ENCODE results near the gene TBC1D16.

The TBC1D16 gene

DNA sequence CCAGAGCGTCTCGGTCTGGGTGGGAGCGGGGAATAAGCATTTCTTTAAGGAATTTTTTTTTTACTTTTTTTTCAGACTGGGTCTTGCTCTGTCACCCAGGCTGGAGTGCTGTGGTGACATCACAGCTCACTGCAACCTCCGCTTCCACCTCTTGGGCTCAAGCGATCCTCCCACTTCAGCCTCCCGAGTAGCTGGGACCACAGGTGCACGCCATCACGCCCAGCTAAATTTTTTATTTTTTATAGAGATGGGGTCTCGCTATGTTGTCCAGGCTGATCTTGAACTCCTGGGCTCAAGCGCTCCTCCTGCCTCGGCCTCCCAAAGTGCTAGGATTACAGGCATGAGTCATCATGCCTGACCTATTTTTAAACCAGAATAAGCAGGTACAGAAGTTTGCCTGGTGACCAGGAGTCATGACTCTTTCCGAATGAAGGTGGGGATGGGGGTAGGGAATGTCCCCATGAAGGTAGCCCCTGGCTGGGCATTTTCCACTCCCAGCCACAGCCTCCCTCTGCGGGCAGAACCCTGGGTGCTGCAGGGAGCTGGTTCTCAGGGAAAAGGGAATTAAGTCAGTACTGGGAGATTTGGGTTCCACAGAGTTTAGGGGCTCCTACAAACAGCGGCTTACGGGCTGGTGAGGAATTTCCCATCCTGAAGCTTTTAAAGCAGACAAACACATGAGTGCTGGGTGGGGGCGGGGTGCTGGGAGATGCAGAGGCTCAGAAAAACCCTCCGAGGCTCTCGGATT is 48.3 kb downstream of the TBC1D16 start:
- no peak for DNase-seq (ENCODE audit: low read depth)

DNA sequence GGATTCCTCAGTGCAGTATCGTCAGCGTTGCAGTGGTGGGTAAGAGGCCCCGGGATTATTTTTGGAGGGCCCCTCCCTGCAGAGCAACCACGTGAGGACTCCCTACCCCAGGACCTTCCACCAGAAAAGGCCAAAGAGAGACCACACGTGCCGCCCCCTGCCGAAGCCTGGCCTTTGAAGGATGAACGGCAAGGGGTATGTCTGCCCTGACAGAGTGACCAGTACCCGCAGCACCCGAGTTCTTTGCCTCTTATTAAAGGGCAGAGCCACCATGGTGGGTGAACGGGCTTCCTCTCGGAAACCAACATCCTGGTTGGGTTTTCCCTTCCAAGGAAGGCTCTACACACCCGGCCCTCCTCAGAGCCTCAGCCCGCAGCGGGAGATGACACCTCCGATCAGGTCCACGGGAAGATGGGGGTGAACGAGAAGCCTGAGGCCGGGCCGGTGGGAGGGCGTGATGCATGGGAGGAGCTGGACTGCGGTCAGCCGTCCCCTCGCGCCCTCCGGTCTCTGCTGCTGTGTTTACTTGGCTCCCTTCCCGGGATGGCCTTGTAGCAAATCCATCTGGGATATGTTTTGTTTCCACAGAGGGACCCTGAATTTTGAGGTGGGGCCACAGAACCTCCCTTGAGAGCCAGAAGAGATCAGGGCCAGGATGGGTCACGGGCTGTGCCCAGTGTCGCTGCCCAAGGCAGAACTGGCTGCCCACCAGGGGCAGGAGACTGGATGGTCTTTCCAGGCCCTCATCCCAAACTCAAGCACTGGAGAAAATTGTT is 49.1 kb downstream of the TBC1D16 start:
- DNase-seq (ENCODE audit: low read depth) = no peak

DNA sequence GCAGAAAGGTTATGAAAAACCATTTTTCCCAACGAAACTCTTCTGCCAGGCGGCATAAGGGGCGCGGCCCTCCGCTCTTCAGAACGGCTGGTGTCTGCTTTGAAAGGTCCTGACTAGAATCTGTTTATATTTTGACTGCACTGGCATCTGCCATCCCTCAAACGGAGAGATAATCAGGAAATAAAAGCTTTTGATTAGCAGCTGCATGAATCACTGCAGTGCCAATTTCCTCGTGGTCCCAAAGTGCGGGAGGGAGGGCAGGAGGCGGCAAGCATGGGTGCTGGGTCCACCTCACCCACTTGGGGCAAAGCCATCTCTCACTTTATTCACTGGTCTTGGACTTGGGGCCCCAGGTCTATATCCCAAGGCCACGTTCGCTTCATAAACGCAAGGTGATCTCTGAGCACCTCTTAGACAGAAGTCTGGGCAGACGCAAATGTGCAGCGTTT is 49.7 kb downstream of the TBC1D16 start:
- no peak for DNase-seq (ENCODE audit: low read depth)

DNA sequence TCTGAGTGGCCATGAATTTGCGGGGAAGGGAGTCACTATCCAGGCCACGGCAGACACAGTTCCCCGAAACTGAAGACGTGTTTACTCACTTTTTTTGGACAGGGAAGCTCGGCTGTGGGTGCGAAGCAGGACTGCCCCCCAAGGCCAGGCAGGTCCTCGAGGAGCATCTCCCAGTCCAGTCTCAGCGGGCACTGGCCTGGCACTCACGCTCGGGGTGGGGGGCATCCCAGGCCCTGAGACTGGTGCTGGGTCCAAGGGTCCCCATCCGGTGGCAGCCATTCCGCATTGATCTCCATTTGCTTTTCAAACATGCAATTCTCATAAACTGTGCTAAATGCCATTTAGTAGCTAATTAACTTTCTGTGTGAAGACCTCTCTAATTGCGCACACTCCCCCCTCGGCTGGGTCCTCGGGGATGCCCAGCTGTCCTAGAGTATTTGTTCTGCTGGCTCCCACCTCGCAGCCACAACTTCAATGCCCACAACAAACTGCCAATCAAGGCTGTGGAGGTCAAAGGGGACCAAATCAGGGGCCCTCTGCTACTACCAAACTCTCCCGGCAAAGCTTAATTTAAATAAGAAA is 50.2 kb downstream of the TBC1D16 start:
- no peak for DNase-seq (ENCODE audit: low read depth)

DNA sequence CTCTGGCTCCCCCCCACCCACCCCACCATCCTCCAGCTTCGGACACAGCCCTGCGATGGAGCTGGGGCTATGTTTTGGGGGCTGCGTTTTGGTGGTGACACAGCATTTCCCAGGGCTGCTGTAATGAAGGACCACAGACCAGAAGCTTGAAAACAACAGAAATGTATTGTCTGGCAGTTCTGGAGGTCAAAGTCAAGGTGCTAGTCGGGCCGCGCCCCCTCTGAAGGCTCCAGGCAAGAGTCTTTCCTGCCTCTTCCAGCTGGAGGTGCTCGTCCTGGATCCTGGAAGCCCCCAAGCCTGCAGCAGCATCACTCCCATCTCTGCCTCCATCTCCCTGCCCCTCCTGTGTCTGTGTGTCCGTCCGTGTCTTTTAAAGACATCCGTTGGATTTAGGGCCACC is 50.8 kb downstream of the TBC1D16 start:
- no peak for DNase-seq (ENCODE audit: low read depth)

DNA sequence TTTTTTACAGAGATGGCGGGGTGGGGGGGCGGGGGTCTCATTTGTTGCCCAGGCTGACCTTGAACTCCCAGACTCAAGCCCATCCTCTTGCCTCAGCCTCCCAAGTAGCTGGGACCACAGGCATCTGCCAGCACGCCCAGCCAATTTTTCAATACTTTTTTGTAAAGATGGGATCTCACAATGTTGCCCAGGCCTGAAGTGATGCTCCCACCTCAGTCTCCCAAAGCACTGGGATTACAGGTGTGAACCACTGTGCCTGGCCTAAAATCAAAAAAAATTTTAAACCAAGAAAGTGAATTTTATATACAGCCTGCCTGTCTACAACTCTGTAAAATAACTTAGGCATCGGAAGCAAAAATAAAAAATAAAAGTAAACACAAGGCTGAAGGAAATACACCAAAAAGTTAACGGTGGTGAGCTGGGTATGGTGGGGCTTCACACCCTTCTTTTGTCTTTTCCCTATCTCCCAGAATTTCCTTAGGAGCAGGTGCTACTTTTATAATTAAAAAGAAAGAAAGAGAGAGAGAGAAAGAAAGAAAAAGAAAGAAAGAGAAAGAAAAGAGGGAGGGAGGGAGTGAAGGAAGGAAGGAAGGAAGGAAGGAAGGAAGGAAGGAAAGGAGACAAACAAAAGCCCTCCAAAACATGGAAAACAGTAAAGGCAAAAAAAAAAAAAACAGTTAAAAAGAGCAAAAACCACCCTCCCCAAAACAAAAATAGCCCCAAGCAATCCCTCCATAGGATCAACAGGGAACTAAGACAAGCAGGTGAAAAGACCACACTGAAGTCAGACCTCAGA is 51.4 kb downstream of the TBC1D16 start:
- DNase-seq (ENCODE audit: low read depth) = no peak

DNA sequence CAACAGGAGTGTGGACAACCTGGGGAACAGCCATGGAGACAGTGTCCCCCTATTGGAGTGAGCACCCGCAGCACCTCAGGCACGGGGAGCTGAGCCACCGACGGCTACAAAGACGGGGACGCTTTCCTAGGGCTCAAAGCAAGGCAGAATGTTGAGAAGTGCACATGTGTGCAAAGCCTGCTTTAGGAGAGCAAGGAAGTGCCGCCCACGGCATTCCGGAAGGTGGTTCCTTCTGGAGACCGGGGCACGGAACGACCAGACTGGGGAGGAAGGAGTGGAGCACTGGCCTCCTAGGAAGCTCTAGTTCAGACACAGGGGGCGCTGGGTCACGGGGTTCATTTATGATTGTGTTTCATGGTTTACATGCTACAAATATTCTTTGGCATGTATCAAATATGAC is 52.2 kb downstream of the TBC1D16 start:
- DNase-seq (ENCODE audit: low read depth) = no peak

DNA sequence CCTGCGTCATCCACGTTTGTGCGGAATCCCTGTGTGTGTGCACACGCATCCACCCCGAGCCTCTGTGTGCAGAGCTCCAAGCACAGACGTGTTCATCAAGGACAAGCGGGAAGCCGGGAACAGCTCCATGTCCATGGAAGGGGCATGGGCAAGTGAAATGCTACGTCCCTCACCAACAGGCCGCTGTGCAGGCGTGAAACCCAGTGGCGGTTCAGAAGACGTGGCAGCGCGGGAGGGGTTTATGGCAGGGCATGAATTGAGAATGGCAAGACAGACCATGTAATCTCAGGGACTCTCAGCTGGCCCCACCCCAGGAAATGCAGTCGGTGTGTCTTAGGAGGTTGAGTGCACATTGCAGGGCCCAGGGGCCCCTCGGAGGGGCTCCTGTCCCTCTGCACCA is 52.7 kb downstream of the TBC1D16 start:
- DNase-seq (ENCODE audit: low read depth) = no peak

DNA sequence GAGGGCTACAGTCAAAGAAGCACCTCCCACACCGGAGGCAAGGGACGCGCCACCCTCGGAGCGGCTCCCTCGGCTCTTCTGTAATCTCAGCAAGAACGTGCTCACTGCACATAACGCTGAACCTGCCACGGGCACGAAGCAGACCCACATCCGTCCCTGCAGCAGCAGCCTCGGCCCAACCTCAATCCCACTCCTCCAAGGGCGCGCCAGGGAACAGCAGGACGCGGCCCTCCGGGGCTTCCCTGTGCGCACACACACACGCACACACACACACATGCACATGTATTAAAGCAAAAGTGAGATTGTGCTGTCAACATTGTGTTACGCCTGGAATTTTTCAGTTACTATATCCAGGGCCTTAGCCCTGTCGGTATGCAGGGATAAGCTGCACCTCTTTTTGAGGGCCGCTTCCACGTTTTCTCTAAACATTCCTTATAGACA is 54.0 kb downstream of the TBC1D16 start:
- no peak for DNase-seq (ENCODE audit: low read depth)

DNA sequence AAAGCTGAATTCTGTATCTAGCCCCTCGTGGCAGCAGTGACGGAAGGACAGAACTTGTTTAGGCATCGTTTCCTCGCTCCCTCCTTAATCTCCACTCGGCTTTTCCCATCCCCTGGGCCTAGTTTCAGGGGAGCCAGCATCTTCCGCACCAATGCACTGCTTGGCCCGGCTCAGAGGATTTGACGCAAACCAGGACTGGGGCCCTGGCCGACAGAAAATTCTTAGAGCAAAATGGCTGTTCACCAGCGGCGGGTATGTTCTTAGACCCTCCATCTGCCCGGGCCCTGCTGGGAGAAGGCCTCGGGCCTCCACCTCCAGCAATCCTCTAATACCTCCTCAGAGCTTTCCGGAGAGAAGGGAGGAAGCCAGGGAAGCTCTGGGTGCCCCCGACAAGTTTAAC is 54.6 kb downstream of the TBC1D16 start:
- no peak for DNase-seq (ENCODE audit: low read depth)

DNA sequence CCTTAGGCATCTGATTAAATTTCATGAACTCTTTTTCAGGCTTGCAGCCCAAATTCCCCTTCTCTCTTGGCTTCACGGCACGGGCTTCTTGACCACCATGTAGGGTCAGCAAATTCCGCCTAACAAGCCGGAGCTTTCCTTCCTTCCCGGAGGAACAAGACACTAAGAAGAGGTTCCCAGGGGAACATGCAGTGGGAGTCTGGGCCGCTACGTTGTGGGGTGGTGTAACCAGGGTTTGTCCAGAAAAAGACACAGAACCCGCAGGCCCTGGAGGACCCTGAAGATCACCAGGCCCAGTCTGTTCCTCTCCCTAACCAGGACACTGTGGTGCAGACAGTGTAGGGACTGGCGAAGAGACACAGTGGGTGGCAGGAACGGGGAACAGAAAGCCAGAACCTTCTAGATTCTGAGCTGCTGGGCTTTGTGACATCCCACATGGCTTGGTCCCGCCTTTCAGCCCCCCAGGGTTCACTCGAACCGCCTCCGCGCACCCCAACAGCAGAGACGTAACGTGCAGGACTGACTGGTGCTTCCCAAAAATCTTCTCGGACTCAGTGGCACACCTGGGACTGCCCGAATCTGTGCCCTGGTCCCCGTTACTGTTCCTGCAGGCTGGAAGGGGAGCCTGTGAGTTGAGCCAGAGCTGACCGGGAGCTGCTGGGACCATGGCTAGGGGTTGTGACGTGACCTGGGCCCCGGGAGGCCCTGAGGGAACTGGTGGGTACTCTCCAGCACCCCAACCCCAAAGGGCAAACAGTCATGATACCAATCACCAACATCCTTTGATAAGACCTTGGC is 55.2 kb downstream of the TBC1D16 start:
- no peak for DNase-seq (ENCODE audit: low read depth)

DNA sequence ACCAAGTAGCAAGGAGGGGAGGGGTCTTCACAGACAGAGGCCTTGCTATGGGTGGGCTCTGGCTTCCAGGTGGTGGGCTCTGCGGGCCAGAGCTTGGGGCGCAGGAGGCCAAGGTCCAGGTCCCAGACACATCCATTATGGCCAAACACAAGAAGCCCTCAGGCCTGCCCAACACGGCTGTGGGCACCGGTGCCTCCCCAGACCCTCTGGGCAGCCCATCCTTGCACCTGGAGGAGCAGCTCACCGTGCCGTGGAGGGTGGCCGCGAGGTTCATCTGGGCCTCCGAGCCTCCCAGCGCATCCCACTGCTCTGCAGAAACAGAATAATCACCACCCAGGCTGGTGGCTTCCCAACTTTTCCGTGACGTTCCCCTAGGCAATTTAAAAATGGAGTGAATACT is 55.9 kb downstream of the TBC1D16 start:
- DNase-seq (ENCODE audit: low read depth) = no peak

DNA sequence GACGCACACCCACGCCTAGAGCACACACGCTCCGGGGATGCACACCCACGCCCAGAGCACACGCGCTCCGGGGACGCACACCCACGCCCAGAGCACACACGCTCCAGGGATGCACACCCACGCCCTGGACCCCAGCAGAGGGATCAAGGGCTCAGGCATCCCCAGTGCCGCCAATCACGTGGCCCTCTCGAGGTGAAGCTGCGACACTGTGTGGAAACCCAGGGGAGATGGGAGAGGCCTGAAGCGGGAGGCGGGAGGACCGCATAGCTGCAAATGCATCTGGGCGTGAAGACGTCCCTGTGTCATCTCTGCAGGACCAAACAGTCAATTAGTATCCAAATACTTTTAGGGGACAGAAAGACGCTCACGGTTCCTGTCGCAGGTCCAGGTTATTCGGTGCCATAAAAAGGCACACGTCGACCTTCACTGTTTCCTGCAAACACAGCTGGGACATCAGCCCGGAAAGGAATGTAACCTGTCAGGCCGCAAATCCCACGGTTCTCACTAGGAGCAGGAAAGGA is 56.4 kb downstream of the TBC1D16 start:
- DNase-seq (ENCODE audit: low read depth) = no peak

DNA sequence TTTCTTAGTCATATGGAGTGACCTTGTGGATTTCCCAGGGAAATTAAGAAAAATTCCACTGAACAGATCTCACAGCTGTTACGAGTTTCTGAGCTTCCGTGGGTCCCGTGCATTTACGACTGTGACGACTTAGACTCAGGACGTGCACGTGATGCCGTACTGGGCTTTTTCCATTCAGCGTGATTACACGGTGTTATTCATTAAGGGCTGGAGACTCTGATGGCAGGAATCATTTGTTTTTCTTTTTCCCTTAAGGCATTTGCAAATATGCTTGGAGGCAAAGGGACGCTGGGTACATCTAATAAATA is 57.2 kb downstream of the TBC1D16 start:
- no peak for DNase-seq (ENCODE audit: low read depth)

DNA sequence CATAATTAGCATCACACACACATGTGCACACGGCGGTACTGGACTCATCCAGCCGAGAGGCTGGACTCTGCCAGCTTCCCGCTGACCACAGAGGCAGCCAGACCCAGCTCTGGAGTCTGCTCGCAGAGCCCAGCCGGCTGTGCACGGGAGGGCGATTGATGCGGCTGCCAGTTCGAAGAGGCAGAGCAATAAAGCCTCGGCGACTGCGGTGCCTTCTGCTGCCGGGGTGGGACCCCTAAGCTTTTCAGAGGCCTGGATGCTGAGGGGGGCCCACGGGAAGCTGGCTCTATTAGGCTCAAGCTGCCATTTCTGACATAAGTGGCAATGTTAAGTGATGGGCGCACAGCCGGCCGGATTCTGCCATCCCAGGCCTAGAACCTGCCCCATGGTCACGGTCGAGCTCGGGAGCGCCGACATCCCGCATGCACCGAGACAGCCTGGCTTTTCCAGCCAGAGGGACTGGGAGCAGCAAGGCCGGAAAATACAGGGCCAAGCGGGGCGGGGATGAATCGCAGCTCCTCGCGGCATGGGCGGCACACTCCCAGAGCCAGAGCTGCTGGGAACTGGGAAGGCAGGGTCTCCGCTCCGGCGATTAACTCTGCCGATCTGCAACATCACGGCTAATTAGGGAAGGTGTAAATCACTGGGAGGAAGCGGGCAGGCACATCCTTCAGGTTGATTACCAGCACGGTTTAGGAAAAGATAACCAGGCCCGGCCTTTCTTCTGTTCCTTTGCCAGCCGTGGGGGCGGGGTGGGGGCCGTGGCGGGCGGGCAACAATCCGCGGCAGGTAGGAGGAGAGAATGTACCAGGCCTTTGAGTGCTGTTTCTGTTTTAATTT is 57.7 kb downstream of the TBC1D16 start:
- no peak for DNase-seq (ENCODE audit: low read depth)

DNA sequence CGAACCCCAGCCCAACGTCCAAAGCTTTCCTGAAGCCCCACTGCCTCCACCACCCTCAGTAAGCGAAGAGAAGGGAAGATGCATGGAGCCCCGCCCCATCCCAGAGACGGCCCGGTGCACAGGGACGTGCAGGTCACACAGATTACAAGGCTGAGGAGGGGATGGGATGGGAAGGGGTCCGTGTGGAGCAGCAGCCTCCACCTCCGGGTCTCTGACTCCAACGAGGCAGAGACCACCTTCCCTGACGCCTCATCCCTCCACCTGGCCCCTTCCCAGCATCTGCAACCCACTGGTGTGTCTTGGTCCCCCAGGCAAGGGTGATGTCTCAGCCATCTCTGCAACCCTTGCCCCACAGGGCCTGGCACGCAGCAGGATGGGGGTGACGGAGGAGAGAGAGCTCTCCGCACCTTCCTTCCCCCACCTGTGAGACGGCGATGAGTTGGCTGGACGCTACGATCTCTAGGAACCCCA is 58.5 kb downstream of the TBC1D16 start:
- DNase-seq (ENCODE audit: low read depth) = no peak

DNA sequence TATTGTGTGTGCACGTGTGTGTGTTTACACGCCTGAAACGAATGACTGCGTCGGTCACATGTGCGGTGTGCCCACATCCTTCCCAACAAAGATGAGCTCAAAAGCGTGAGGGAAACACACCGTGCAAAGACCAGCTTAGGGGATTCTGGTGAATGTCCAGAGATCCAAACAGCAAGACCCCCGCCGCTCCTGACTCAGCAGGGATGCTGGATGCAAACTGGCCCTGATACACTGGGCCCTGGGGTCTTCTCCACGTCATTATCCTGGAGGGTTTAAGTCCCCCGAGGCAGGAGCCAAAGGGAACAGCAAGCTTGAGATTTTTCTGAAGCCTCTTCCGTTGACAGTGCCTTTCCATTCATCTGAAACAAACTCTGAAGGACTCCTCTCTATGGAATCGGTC is 59.2 kb downstream of the TBC1D16 start:
- no peak for DNase-seq (ENCODE audit: low read depth)

DNA sequence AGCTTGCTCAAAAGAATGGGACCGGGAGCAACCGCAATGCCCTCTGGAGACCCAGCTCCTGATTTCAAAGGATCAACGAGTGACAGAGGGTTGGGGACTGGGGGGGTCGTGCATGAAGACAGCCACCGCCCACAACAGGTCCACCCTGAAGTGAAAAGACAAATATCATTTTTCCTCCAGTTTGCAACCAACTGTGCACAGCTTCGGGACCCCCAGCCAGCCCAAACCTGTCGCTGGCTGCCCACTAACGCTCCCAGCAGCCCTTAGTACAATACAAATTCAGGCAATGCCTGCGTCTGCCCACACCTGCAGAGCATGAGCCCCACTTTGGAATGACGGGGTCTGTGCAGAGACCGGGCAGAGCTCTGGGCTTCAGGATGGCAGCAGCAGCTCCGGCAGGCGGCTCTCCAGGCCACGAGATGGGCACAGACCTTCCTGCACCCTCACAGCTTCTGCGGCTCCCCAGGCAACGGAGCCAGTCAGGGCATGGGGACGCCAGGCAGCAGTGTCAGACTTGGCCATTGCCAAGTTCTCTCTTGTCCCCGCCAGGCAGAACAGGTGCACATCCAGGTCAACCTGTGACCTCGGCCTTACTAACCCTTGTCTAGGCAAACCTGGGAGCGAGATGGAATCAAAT is 60.1 kb downstream of the TBC1D16 start:
- no peak for DNase-seq (ENCODE audit: low read depth)

DNA sequence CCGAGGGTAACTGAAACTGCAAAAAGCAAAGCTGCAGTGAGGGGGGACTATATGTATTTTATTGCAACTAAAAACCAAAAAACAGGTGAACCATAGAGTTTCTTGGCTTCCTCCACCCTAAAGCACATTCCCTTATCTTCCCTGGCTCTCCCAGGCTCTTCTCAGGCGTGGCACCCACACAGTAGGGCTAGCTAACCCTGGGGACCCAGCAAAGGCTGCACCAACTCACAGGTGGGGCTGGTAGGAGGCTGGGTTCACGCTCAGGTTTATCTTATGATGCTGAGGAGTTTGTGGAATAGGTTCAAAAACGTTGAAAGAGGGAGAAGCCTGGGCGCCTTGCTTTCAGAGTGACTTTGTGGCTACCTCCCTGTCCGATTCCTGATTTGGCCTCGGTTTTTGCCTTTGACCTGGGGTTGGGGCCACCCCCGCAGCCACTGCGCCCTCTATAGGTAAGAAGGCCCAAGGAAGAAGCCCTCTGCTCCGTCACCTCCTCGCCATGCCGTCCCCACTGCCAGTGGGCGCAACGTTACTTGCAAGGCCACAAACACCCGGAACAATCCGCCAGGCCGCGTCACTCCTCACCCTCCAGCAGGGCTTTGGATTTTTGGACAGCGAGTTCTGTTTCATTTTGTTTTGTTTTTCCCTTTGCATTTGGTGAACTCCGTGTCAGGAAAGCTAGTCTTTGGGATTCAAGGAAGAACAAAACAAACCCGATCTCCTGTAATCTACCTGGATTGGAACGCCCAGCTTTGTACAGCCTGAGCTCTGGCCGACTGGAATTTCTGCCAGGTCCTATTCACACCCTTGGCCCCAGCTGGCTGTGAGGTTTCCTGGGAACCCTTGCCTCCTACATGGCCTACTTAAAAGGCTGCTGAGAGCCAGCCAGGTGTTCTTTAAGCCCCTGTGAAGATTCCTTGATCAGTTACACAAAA is 60.8 kb downstream of the TBC1D16 start:
- DNase-seq (ENCODE audit: low read depth) = no peak
